Measurements from ENCODE around the gene NAPB.

GRCh38 chr20:23453549-23454543 is 32.6 kb upstream of the NAPB start:
- TF ChIP-seq CTCF (IDR thresholded peaks at IDR 0.05) = no peak
- no peak for TF ChIP-seq RCOR1 (IDR thresholded peaks at IDR 0.05; ENCODE audit: low read depth, low read length)
- no peak for TF ChIP-seq ZNF302 (CRISPR knock-in tag; IDR thresholded peaks at IDR 0.05)
- TF ChIP-seq MAX (IDR thresholded peaks at IDR 0.05) = no peak
- TF ChIP-seq HEYL (CRISPR knock-in tag; IDR thresholded peaks at IDR 0.05) = no peak
- TF ChIP-seq REST (IDR thresholded peaks at IDR 0.05) = no peak
- no peak for TF ChIP-seq RAD21 (conservative IDR thresholded peaks at IDR 0.05 in 1 of 2, IDR thresholded peaks at IDR 0.05 in 1 of 2)
- TF ChIP-seq RARB (CRISPR knock-in tag; IDR thresholded peaks at IDR 0.05) = no peak
- TF ChIP-seq RNF2 (IDR thresholded peaks at IDR 0.05; ENCODE audit: borderline replicate concordance, low read depth) = no peak
- no peak for TF ChIP-seq EP300 (IDR thresholded peaks at IDR 0.05)
- TF ChIP-seq POLR2A (IDR thresholded peaks at IDR 0.05; ENCODE audit: low read length) = no peak

All from A549 (cell line).